OCI-LY7 (cell line): ENCODE measurements around the gene NINL. TPM values are rescaled to one million over a fixed set of nuclear protein-coding genes. Genes with fewer than 3 reads are reported as not detected.

Experiments
- BruUV-seq: library from RNA; stranded (reverse); fragments of 400-500 nt; replicated peaks from 2 replicates; lab custom pipeline; 2021; lab: Mats Ljungman, UMichigan
- CTCF ChIA-PET: fragments of 300-600 bp; sonication (Branson Sonifier 250); formaldehyde crosslinking; loops from one replicate; lab custom pipeline; 2022; ENCODE audit warnings: antibody characterized with exemption; ENCODE audit not compliant: unreplicated experiment; lab: Charles Lee
- POLR2A ChIA-PET: fragments of 300-600 bp; sonication (Branson Sonifier 250); formaldehyde crosslinking; loops from one replicate; lab custom pipeline; 2022; ENCODE audit warnings: antibody characterized with exemption; lab: Charles Lee
- DNase-seq: peaks from one replicate; pipeline ENCODE4 v3.0.0-alpha.2; 2015; ENCODE audit warnings: low spot score
- H2AFZ ChIP-seq: fragments of 200-600 bp; sonication (generic), shearing (Covaris generic); 2 replicates; pipeline ENCODE4 v1.6.1; 2014; ENCODE audit warnings: mild to moderate bottlenecking, antibody characterized with exemption, low read length, moderate library complexity
- H3K27ac ChIP-seq: fragments of 200-600 bp; sonication (generic); 2 replicates; pipeline ENCODE4 v1.5.1; 2014; ENCODE audit warnings: mixed run types, low read depth, mild to moderate bottlenecking, moderate library complexity, low read length, inconsistent platforms; ENCODE audit not compliant: poor library complexity, severe bottlenecking
- H3K36me3 ChIP-seq: fragments of 200-600 bp; sonication (generic); 2 replicates; pipeline ENCODE4 v1.6.1; 2014; ENCODE audit warnings: mild to moderate bottlenecking, antibody characterized with exemption, low read length, moderate library complexity, mixed read lengths; ENCODE audit not compliant: insufficient read depth
- H3K4me1 ChIP-seq: fragments of 200-600 bp; sonication (generic); 2 replicates; pipeline ENCODE4 v1.5.1; 2014; ENCODE audit warnings: mild to moderate bottlenecking, low read length; ENCODE audit not compliant: insufficient read depth, poor library complexity, severe bottlenecking
- H3K4me2 ChIP-seq: fragments of 200-600 bp; sonication (generic); 2 replicates; pipeline ENCODE4 v1.6.1; 2014; ENCODE audit warnings: mild to moderate bottlenecking, low read length
- H3K4me3 ChIP-seq: fragments of 200-600 bp; sonication (generic); 2 replicates; pipeline ENCODE4 v1.5.1; 2014; ENCODE audit warnings: mild to moderate bottlenecking, low read depth, low read length; ENCODE audit not compliant: poor library complexity, severe bottlenecking
- H3K79me2 ChIP-seq: fragments of 200-600 bp; sonication (generic); 2 replicates; pipeline ENCODE4 v1.6.1; 2016; ENCODE audit warnings: low read depth, mild to moderate bottlenecking, low read length, moderate library complexity, mixed read lengths; ENCODE audit not compliant: insufficient read depth
- H3K9me2 ChIP-seq: fragments of 200-600 bp; sonication (generic); 2 replicates; pipeline ENCODE4 v1.6.1; 2016; ENCODE audit warnings: mild to moderate bottlenecking, low read length, mixed read lengths; ENCODE audit not compliant: insufficient read depth
- H3K9me3 ChIP-seq: fragments of 200-600 bp; sonication (generic); 2 replicates; pipeline ENCODE4 v1.6.1; 2014; ENCODE audit warnings: mild to moderate bottlenecking, mixed run types, low read length, mixed read lengths
- H4K20me1 ChIP-seq: fragments of 200-600 bp; sonication (generic); 2 replicates; pipeline ENCODE4 v1.6.1; 2014; ENCODE audit warnings: mild to moderate bottlenecking, antibody characterized with exemption, low read length, moderate library complexity, mixed read lengths; ENCODE audit not compliant: insufficient read depth
- EZH2phosphoT487 ChIP-seq: fragments of 200-600 bp; sonication (generic); IDR thresholded peaks from 2 replicates; pipeline ENCODE4 v1.6.1; 2018; ENCODE audit warnings: low read depth, borderline replicate concordance, mild to moderate bottlenecking, mixed run types, antibody characterized with exemption, low read length, moderate library complexity, mixed read lengths
- intact Hi-C: fragments of 100-400 bp; cut with micrococcal nuclease; formaldehyde crosslinking; loops from one replicate; pipeline ENCODE4 v1.10.0; 2022; ENCODE audit not compliant: unreplicated experiment
- small RNA-seq: library from RNA; depleted of rRNA; stranded (forward); fragments of <200 nt; gene quantifications from one replicate; pipeline ENCODE3, GENCODE V24; 2014
- total RNA-seq, 2 experiments: library from RNA; depleted of rRNA in 1 of 2; stranded (reverse); fragments of >200 nt in 1 of 2; shearing (Covaris generic) in 1 of 2; gene quantifications; 2 replicates each; pipeline ENCODE4 v1.2.3, GENCODE V29; 2014 to 2022
- TF ChIP-seq, protein P1 (sequence below): fragments of 200-600 bp; sonication (generic); conservative IDR thresholded peaks from 2 replicates; pipeline ENCODE4 v1.5.1; 2014; ENCODE audit warnings: mild to moderate bottlenecking, antibody characterized with exemption, low read length, moderate library complexity, mixed read lengths

Gene NINL
- total RNA-seq, 2 experiments from 2014 or later, result 0.06 to 0.55 TPM

DNA sequence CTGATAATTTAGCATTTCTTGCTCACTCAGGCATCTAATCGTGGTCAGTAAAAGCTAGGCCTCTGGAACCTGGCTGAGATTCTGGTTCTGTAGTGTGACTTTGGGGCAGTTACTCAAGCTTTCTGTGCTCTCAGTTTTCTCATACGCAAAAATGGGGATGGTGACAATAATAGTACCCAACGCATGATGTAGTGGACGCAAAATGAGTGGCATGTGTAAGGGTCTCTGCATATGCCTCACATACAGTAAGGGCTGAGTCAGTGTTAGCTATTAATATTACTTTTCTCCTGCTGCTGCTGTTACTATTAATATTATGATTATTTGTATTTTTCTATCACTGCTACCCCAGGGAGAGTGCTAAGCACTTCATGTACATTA, 177.2 kb downstream of the NINL start:
- H3K27ac ChIP-seq, result peak overlapping the region; percentile 58
- POLR2A ChIA-PET, result interaction anchor here (0.6 to 1.6 kb wide), 5 partner anchors 11 to 330 kb away, joined by 4 to 7 read pairs (median 6); no protein-coding TSS in a partner anchor
- no peak for DNase-seq

DNA sequence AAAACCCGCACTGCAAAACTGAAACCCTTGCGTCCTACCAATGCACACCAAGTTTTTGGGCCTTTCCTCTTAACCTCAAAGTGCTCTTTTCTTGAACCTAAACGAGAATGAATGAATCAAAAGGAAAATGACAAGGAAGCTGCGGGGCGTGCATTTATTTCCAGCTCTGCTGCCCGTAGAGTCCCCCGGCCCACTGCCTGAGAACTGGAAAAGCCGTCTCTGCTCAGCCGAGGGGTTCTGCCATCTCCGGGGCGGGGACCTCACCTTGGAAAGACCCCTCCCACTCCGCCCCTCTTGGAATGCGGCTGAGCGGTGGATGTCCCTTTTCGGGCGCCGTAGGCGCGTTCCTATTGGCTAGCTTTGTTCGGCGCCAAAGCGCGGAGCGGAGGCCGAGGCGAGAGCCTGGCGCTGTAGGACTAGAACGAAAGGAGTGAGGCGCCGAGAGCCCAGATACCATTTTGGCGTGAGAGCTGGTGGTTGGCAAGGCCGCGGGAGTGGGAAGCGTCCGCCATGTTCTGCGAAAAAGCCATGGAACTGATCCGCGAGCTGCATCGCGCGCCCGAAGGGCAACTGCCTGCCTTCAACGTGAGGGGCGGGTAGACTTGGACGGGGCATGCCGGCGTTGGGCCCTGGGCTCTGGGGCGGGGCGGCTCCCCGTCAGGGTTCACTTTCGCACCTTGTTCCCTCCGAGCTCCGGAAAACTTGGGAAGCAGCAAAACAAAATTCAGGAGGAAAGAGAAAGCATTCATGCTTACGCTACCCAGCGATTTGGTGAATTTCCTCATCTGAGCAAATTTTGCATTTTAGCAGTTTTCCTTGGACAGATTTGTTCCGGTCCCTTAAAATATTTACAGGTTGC, 177.8 kb downstream of the NINL start, which contains the start of gene GINS1:
Gene GINS1, plus strand, starts transcription at position 363 of the 859 bp plus-strand sequence. Its CDS starts 148 bp downstream, at position 511.
- Histone ChIP-seq H2AFZ (peak within 1 kb of the TSS; percentile 99), H3K4me1 (peaks cover 16% of the 10 kb centered on the region), H3K9me2 (no peaks in the 10 kb centered on the region), H3K4me2 (peak within 1 kb of the TSS; percentile 96), H4K20me1 (no peaks in the 10 kb centered on the region), H3K36me3 (peaks cover 17% of the 10 kb centered on the region), H3K27ac (peak within 1 kb of the TSS; percentile 58), H3K4me3 (peak within 1 kb of the TSS; percentile 83), H3K9me3 (peaks cover 3% of the 10 kb centered on the region; the same call in 1 of the 2 replicates), H3K79me2 (peaks cover 21% of the 10 kb centered on the region)
- no peak for TF ChIP-seq EZH2phosphoT487
- TF ChIP-seq, protein P1, sequence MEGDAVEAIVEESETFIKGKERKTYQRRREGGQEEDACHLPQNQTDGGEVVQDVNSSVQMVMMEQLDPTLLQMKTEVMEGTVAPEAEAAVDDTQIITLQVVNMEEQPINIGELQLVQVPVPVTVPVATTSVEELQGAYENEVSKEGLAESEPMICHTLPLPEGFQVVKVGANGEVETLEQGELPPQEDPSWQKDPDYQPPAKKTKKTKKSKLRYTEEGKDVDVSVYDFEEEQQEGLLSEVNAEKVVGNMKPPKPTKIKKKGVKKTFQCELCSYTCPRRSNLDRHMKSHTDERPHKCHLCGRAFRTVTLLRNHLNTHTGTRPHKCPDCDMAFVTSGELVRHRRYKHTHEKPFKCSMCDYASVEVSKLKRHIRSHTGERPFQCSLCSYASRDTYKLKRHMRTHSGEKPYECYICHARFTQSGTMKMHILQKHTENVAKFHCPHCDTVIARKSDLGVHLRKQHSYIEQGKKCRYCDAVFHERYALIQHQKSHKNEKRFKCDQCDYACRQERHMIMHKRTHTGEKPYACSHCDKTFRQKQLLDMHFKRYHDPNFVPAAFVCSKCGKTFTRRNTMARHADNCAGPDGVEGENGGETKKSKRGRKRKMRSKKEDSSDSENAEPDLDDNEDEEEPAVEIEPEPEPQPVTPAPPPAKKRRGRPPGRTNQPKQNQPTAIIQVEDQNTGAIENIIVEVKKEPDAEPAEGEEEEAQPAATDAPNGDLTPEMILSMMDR, result no peak
- DNase-seq, result peak; percentile 86
- ChIA-PET CTCF (interaction anchor here (0.5 kb wide), 1 partner anchor 425 kb away, joined by 5 read pairs; no protein-coding TSS in a partner anchor), POLR2A (interaction anchor here (0.6 to 1.6 kb wide), 9 partner anchors 8 to 329 kb away, joined by 3 to 7 read pairs (median 4); no protein-coding TSS in a partner anchor)
- BruUV-seq, result TSS peak; percentile 85
- intact Hi-C loops, result loop anchor here (5.0 kb wide), 2 partner anchors 125 to 160 kb away; partner anchors contain the start of gene PYGB

More for the DNA sequence above, 177.2 kb downstream of the NINL start:
- BruUV-seq, result no TSS peak
- Histone ChIP-seq H3K36me3 (peaks cover 17% of the 10 kb centered on the region), H3K4me3 (peak overlapping the region; percentile 83), H3K79me2 (peaks cover 21% of the 10 kb centered on the region), H3K4me1 (peaks cover 16% of the 10 kb centered on the region), H2AFZ (peak overlapping the region; percentile 99), H4K20me1 (no peaks in the 10 kb centered on the region), H3K9me3 (no peaks in the 10 kb centered on the region), H3K9me2 (no peaks in the 10 kb centered on the region), H3K4me2 (peak overlapping the region; percentile 96)
- no peak for TF ChIP-seq EZH2phosphoT487
- TF ChIP-seq, protein P1, result no peak
- intact Hi-C loops, result loop anchor here (5.0 kb wide), 2 partner anchors 126 to 161 kb away; partner anchors contain the start of gene PYGB
- CTCF ChIA-PET, result no interaction called here

Small RNA genes within 50 kb of the gene (small RNA-seq; reads per million reads assigned to genes)
- not detected for gene RNU6ATAC17P

Other genes starting within 250 kb of the NINL start
- 5.9 and 10.6 TPM in 2 replicates for gene ABHD12, start 194.7 kb downstream of the NINL start, total RNA-seq (2014; rRNA removed; shearing (Covaris generic))
- 12.0 and 12.9 TPM in 2 replicates for gene ABHD12, start 194.7 kb downstream of the NINL start, total RNA-seq (2022)
- 22.8 and 23.0 TPM in 2 replicates for gene GINS1, start 177.9 kb downstream of the NINL start, total RNA-seq (2014; rRNA removed; shearing (Covaris generic))
- 29.9 and 30.8 TPM in 2 replicates for gene GINS1, start 177.9 kb downstream of the NINL start, total RNA-seq (2022)
- 1.0 and 1.2 TPM in 2 replicates for gene NANP, start 38.5 kb upstream of the NINL start, total RNA-seq (2014; rRNA removed; shearing (Covaris generic))
- gene NANP, start 38.5 kb upstream of the NINL start, total RNA-seq (2022), result 3.2 and 3.6 TPM in 2 replicates
- 13.3 and 14.8 TPM in 2 replicates for gene ZNF337, start 111.3 kb upstream of the NINL start, total RNA-seq (2014; rRNA removed; shearing (Covaris generic))
- 14.8 and 15.1 TPM in 2 replicates for gene ZNF337, start 111.3 kb upstream of the NINL start, total RNA-seq (2022)